K562 (cell line): ENCODE results near the gene HGD. TPM values are rescaled to one million over a fixed set of nuclear protein-coding genes. Genes with fewer than 3 reads are reported as not detected.

Experiments used
- ATAC-seq: fragments of 200-7000 bp; cut with Tn5 transposase; 3 replicates; pipeline ENCODE4 v1.9.1; 2020; ENCODE audit warnings: moderate library complexity
- BruUV-seq: library from RNA; stranded (reverse); fragments of 400-500 nt; replicated peaks from 2 replicates; lab custom pipeline; 2021; lab: Mats Ljungman, UMichigan
- CTCF ChIA-PET: fragments of 300-600 bp; formaldehyde crosslinking; extraction: SDS; loops from one replicate; lab custom pipeline; 2021; ENCODE audit warnings: low intra/inter-chr PET ratio; lab: Yijun Ruan, JAX
- POLR2A ChIA-PET: fragments of 300-600, 350-650 bp; sonication (Branson Sonifier 250); formaldehyde crosslinking; extraction: SDS; loops from one replicate; lab custom pipeline; 2021; ENCODE audit warnings: antibody characterized with exemption, inconsistent platforms; lab: Yijun Ruan, JAX
- DNase-seq, 4 experiments: peaks; one replicate each; pipeline versions ENCODE4 v3.0.0 to v3.0.0-alpha.2; 2011 to 2018; ENCODE audit warnings: low spot score in 3 of 4, mixed read lengths in 3 of 4; ENCODE audit errors: extremely low read depth in 1 of 4
- FAIRE-seq: peaks from 2 replicates; lab custom pipeline; 2011; peaks lifted over from hg19 to GRCh38; lab: Jason Lieb, UNC
- H2AFZ ChIP-seq: 2 replicates; pipeline ENCODE4 v1.6.0; 2011; ENCODE audit warnings: low read depth, low read length, control low read depth, inconsistent platforms
- H3K27ac ChIP-seq: fragments of 200-600 bp; 3 replicates; pipeline ENCODE4 v1.8.0; 2011; ENCODE audit warnings: low read depth, mild to moderate bottlenecking, control low read depth, inconsistent platforms, low read length, moderate library complexity, mixed read lengths; ENCODE audit errors: extremely low read depth
- H3K27me3 ChIP-seq, 2 experiments: fragments of 300-600 bp in 1 of 2; 2 replicates in 1 of 2; 3 replicates in 1 of 2; pipeline versions ENCODE4 v1.6.0 to v1.8.0; 2011; ENCODE audit warnings: inconsistent platforms in 2 of 2, low read length in 2 of 2, mild to moderate bottlenecking in 1 of 2, mixed read lengths in 1 of 2, moderate library complexity in 1 of 2; ENCODE audit not compliant: control insufficient read depth in 2 of 2, insufficient read depth in 2 of 2
- H3K36me3 ChIP-seq: fragments of 300-600 bp; 3 replicates; pipeline ENCODE4 v1.8.0; 2011; ENCODE audit warnings: mild to moderate bottlenecking, low read length, inconsistent platforms; ENCODE audit not compliant: control insufficient read depth, insufficient read depth
- H3K4me1 ChIP-seq, 2 experiments: fragments of 200-600 bp in 1 of 2; replicated peaks in 1 of 2; 2 replicates in 1 of 2; 3 replicates in 1 of 2; pipeline versions ENCODE4 v1.5.1 to v1.8.0; 2011; ENCODE audit warnings: inconsistent platforms in 2 of 2, low read length in 2 of 2, mild to moderate bottlenecking in 1 of 2, mixed read lengths in 1 of 2, moderate library complexity in 1 of 2; ENCODE audit not compliant: control insufficient read depth in 2 of 2, insufficient read depth in 2 of 2
- H3K4me2 ChIP-seq: 2 replicates; pipeline ENCODE4 v1.6.1; 2011; ENCODE audit warnings: low read length, control low read depth, inconsistent platforms, mixed read lengths; ENCODE audit not compliant: insufficient read depth
- H3K4me3 ChIP-seq: fragments of 200-600 bp; sonication (generic), shearing (Covaris generic); 2 replicates; pipeline ENCODE4 v1.5.1; 2016; ENCODE audit warnings: control low read depth, inconsistent platforms
- H3K79me2 ChIP-seq: fragments of 200-600 bp; 3 replicates; pipeline ENCODE4 v1.8.0; 2011; ENCODE audit warnings: low read length, inconsistent platforms; ENCODE audit not compliant: control insufficient read depth, insufficient read depth
- H3K9ac ChIP-seq, 2 experiments: 2 replicates each; pipeline versions ENCODE4 v1.6.0 to v1.6.1; 2011; ENCODE audit warnings: low read depth in 2 of 2, low read length in 2 of 2, control low read depth in 1 of 2, inconsistent platforms in 1 of 2, mild to moderate bottlenecking in 1 of 2, mixed read lengths in 1 of 2; ENCODE audit not compliant: insufficient read depth in 1 of 2
- H3K9me1 ChIP-seq: one replicate; pipeline ENCODE4 v1.6.0; 2011; ENCODE audit warnings: inconsistent platforms, mild to moderate bottlenecking, low read length, moderate library complexity; ENCODE audit not compliant: control insufficient read depth, insufficient read depth
- H3K9me3 ChIP-seq: replicated peaks from 2 replicates; pipeline ENCODE4 v1.5.1; 2011; ENCODE audit warnings: low read depth, low read length, inconsistent platforms; ENCODE audit not compliant: control insufficient read depth, insufficient read depth
- H4K20me1 ChIP-seq: replicated peaks from 2 replicates; pipeline ENCODE4 v1.6.1; 2011; ENCODE audit warnings: low read length, inconsistent platforms, mixed read lengths; ENCODE audit not compliant: control insufficient read depth, insufficient read depth
- CHAMP1 ChIP-seq: fragments of 450-650 bp; IDR thresholded peaks from 2 replicates; pipeline ENCODE4 v1.6.1; 2016; ENCODE audit warnings: mild to moderate bottlenecking
- DACH1 ChIP-seq: fragments of 450-650 bp; IDR thresholded peaks from 2 replicates; pipeline ENCODE4 v1.6.1; 2018; ENCODE audit not compliant: partially characterized antibody
- FOS ChIP-seq: IDR thresholded peaks from 3 replicates; pipeline ENCODE4 v1.6.1; 2011; ENCODE audit not compliant: insufficient read length; ENCODE audit errors: extremely low read depth
- FOXJ2 ChIP-seq: fragments of 200-800 bp; sonication (Bioruptor generic); IDR thresholded peaks from 2 replicates; pipeline ENCODE4 v1.6.1; 2016; ENCODE audit warnings: missing genetic modification characterization, missing compliant biosample characterization
- MAFG ChIP-seq: fragments of 450-650 bp; conservative IDR thresholded peaks from 2 replicates; pipeline ENCODE4 v1.6.1; 2016; ENCODE audit warnings: missing genetic modification characterization, missing compliant biosample characterization
- MNT ChIP-seq, 2 experiments: fragments of 450-650 bp; conservative IDR thresholded peaks; 2 replicates each; pipeline ENCODE4 v1.6.1; 2017; ENCODE audit warnings: mild to moderate bottlenecking in 2 of 2, moderate library complexity in 2 of 2
- MTA3 ChIP-seq: fragments of 450-650 bp; formaldehyde crosslinking; IDR thresholded peaks from 2 replicates; pipeline ENCODE4 v1.6.1; 2017; ENCODE audit warnings: mild to moderate bottlenecking, borderline replicate concordance
- NFATC3 ChIP-seq: fragments of 450-650 bp; IDR thresholded peaks from 2 replicates; pipeline ENCODE4 v1.6.1; 2017; ENCODE audit warnings: mild to moderate bottlenecking
- SIRT6 ChIP-seq: IDR thresholded peaks from one replicate; pipeline ENCODE4 v1.6.1; 2012; ENCODE audit warnings: low read depth, mild to moderate bottlenecking, control low read depth, inconsistent platforms, low read length, moderate library complexity
- SMAD3 ChIP-seq: fragments of 450-650 bp; formaldehyde crosslinking; conservative IDR thresholded peaks from 2 replicates; pipeline ENCODE4 v1.4.0; 2020; ENCODE audit warnings: mild to moderate bottlenecking
- SPI1 ChIP-seq: IDR thresholded peaks from 2 replicates; pipeline ENCODE4 v1.6.1; 2011; ENCODE audit warnings: low read depth, low read length, control low read depth, borderline replicate concordance
- ZNF57 ChIP-seq: fragments of 450-650 bp; formaldehyde crosslinking; IDR thresholded peaks from 2 replicates; pipeline ENCODE4 v1.4.0; 2020; ENCODE audit warnings: mild to moderate bottlenecking, moderate library complexity
- ZNF668 ChIP-seq: fragments of 250-450 bp; sonication (Bioruptor Pico); IDR thresholded peaks from 2 replicates; pipeline ENCODE4 v1.8.0; 2022; ENCODE audit warnings: mild to moderate bottlenecking, inconsistent platforms
- ZZZ3 ChIP-seq: fragments of 450-650 bp; IDR thresholded peaks from 2 replicates; pipeline ENCODE4 v1.6.1; 2016; ENCODE audit warnings: antibody characterized with exemption, mild to moderate bottlenecking, moderate library complexity
- WGBS: fragments of 100-300 bp; shearing (Covaris generic); methylation state at CpG from one replicate; pipeline ENCODE4 v1.1.6; 2016; ENCODE audit warnings: low coverage, mixed read lengths; ENCODE audit not compliant: insufficient coverage; ENCODE audit errors: missing lambda C conversion rate; 5-methylcytosine and 5-hydroxymethylcytosine counted together
- in situ Hi-C: fragments of 300-500 bp; cut with MboI; formaldehyde crosslinking; loops from 4 replicates; pipeline ENCODE4 v1.15.0; 2018; ENCODE audit warnings: inconsistent platforms, mixed read lengths
- intact Hi-C: fragments of 100-400 bp; cut with micrococcal nuclease; formaldehyde crosslinking; loops from 2 replicates; pipeline ENCODE4 v1.14.2; 2022
- polyA plus RNA-seq, 8 experiments: library from polyadenylated mRNA; depleted of rRNA in 4 of 8; stranded (reverse) in 5 of 8; unstranded in 3 of 8; fragments of >200 nt; fragmentation: Nextera tagmentation in 2 of 8; fragmentation: Illumina TruSeq in 1 of 8; extraction: Ambion mirVana in 2 of 8; extraction: Trizol in 1 of 8; gene quantifications; 2 replicates each; pipeline versions ENCODE4 v1.2.1 to v1.2.3, GENCODE V29; 2011 to 2014; ENCODE audit warnings: inconsistent platforms in 1 of 8, missing spikeins in 1 of 8
- total RNA-seq, 7 experiments: library from RNA; depleted of rRNA in 6 of 7; stranded (reverse); fragments of >200 nt in 6 of 7; fragmentation: Illumina TruSeq in 2 of 7; extraction: Trizol in 2 of 7; gene quantifications; 2 replicates each; pipeline versions ENCODE4 v1.2.1 to v1.2.3, GENCODE V29; 2011 to 2021; ENCODE audit warnings: low replicate concordance in 1 of 7

Gene HGD
- total and polyA plus RNA-seq, 9 of the 15 experiments (the other 6 are each of a cell fraction or from before 2014, with no cell fraction given), result 0.08 to 0.25 (median 0.17) TPM; not detected in 4

- no peaks in the 10 kb centered on the region for H3K4me1 ChIP-seq
- no peak overlapping the region for H3K27ac ChIP-seq
- H3K36me3 ChIP-seq, result no peaks in the 10 kb centered on the region
- H4K20me1 ChIP-seq, result no peaks in the 10 kb centered on the region
- TF ChIP-seq ZNF668 (CRISPR knock-in tag) (no peak), DACH1 (no peak)
- TF ChIP-seq, all 486 proteins: peak for 0
- H3K9me1 ChIP-seq, result no peaks in the 10 kb centered on the region
- H3K79me2 ChIP-seq, result no peaks in the 10 kb centered on the region
- no TSS peak for BruUV-seq
- H3K27me3 ChIP-seq, result no peaks in the 10 kb centered on the region
- intact Hi-C loops (no loop called here), in situ Hi-C loops (no loop called here)
- FAIRE-seq (no peak), DNase-seq (no peak), ATAC-seq (no peak)
- H3K9me3 ChIP-seq, result no peaks in the 10 kb centered on the region
- POLR2A ChIA-PET, result no interaction called here
- CTCF ChIA-PET, result no interaction called here
- no peak overlapping the region for H3K4me3 ChIP-seq
- H3K4me2 ChIP-seq, result no peak overlapping the region
- no peak overlapping the region for H3K9ac ChIP-seq
- H2AFZ ChIP-seq, result no peak overlapping the region
Observed at GRCh38 chr3:120706950-120707349, 24.9 kb upstream of the HGD start.

GRCh38 chr3:120705884-120706582, 24.0 kb upstream of the HGD start:
- ChIA-PET CTCF (no interaction called here), POLR2A (no interaction called here)
- DNase-seq, result no peak
- no TSS peak for BruUV-seq
- 59% methylated on average over 3 of the region's 5 CpGs for WGBS
- H4K20me1 ChIP-seq, result no peaks in the 10 kb centered on the region
- H3K9me1 ChIP-seq, result no peaks in the 10 kb centered on the region
- intact Hi-C loops, result no loop called here
- H3K79me2 ChIP-seq, result no peaks in the 10 kb centered on the region
- ATAC-seq, result no peak
- H3K36me3 ChIP-seq, result no peaks in the 10 kb centered on the region
- no peak overlapping the region for H2AFZ ChIP-seq
- no peaks in the 10 kb centered on the region for H3K4me1 ChIP-seq
- no peak overlapping the region for H3K27ac ChIP-seq
- H3K4me3 ChIP-seq, result no peak overlapping the region
- H3K9me3 ChIP-seq, result no peaks in the 10 kb centered on the region
- no peak overlapping the region for H3K4me2 ChIP-seq
- no peak overlapping the region for H3K9ac ChIP-seq
- in situ Hi-C loops, result no loop called here
- H3K27me3 ChIP-seq, result no peaks in the 10 kb centered on the region
- FAIRE-seq, result no peak
- TF ChIP-seq MNT (conservative IDR thresholded peaks at IDR 0.05), result no peak
- no peak for TF ChIP-seq CHAMP1
- TF ChIP-seq FOS, result no peak
- no peak for TF ChIP-seq NFATC3
- TF ChIP-seq MTA3, result no peak
- no peak for TF ChIP-seq MAFG (tag)
- no peak for TF ChIP-seq SIRT6
- TF ChIP-seq SPI1, result no peak
- no peak for TF ChIP-seq ZZZ3
- TF ChIP-seq SMAD3, result no peak
- TF ChIP-seq FOXJ2 (tag), result no peak
- no peak for TF ChIP-seq ZNF57 (CRISPR knock-in tag)
